Measurements from ENCODE around the gene TYMS. TPM values are rescaled to one million over a fixed set of nuclear protein-coding genes. Genes with fewer than 3 reads are reported as not detected.

TYMS gene
- total and polyA plus RNA-seq, 9 of the 15 experiments (the other 6 are each of a cell fraction or from before 2014, with no cell fraction given): 69.1 to 409 (median 175) TPM

GRCh38 chr18:677951-678381 is 20.5 kb downstream of the TYMS start (continued):
- TF ChIP-seq, protein P1, sequence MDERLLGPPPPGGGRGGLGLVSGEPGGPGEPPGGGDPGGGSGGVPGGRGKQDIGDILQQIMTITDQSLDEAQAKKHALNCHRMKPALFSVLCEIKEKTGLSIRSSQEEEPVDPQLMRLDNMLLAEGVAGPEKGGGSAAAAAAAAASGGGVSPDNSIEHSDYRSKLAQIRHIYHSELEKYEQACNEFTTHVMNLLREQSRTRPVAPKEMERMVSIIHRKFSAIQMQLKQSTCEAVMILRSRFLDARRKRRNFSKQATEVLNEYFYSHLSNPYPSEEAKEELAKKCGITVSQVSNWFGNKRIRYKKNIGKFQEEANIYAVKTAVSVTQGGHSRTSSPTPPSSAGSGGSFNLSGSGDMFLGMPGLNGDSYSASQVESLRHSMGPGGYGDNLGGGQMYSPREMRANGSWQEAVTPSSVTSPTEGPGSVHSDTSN (CRISPR knock-in tag; IDR thresholded peaks at IDR 0.05; ENCODE audit: low read depth): 0 out of 2 replicates have a peak, but pooled peaks have one; percentile 18
- TF ChIP-seq, protein P1 (tag; conservative IDR thresholded peaks at IDR 0.05; ENCODE audit: low read depth): peak; percentile 88
- no peak for TF ChIP-seq ZNF184 (CRISPR knock-in tag; IDR thresholded peaks at IDR 0.05)
- no peak for TF ChIP-seq ZNF764 (CRISPR knock-in tag; IDR thresholded peaks at IDR 0.05; ENCODE audit: low read depth)
- TF ChIP-seq IRF2 (CRISPR knock-in tag; IDR thresholded peaks at IDR 0.05): no peak
- 0 out of 2 replicates have a peak, but pooled peaks have one; percentile 36 for TF ChIP-seq POLR2A (conservative IDR thresholded peaks at IDR 0.05)
- TF ChIP-seq RBFOX2 (IDR thresholded peaks at IDR 0.05; ENCODE audit: low read depth, low read length): no peak
- no peak for TF ChIP-seq PYGO2 (tag; IDR thresholded peaks at IDR 0.05)
- TF ChIP-seq E2F6 (IDR thresholded peaks at IDR 0.05; ENCODE audit: borderline replicate concordance in 1 of 2, extremely low read depth in 1 of 2, insufficient read depth in 1 of 2, insufficient read length in 1 of 2, low read depth in 1 of 2, low read length in 1 of 2, poor library complexity in 1 of 2, severe bottlenecking in 1 of 2): peak in 1 of 2 experiments; percentile 21
- no peak for TF ChIP-seq NBN (IDR thresholded peaks at IDR 0.05; ENCODE audit: low read depth)
- TF ChIP-seq ZFP1 (CRISPR knock-in tag; IDR thresholded peaks at IDR 0.05): no peak
- TF ChIP-seq NR2C2 (CRISPR knock-in tag; IDR thresholded peaks at IDR 0.05): no peak
- TF ChIP-seq NR2C2 (tag; IDR thresholded peaks at IDR 0.05): no peak
- TF ChIP-seq TAF9B (IDR thresholded peaks at IDR 0.05; ENCODE audit: partially characterized antibody): no peak
- TF ChIP-seq, protein P2, sequence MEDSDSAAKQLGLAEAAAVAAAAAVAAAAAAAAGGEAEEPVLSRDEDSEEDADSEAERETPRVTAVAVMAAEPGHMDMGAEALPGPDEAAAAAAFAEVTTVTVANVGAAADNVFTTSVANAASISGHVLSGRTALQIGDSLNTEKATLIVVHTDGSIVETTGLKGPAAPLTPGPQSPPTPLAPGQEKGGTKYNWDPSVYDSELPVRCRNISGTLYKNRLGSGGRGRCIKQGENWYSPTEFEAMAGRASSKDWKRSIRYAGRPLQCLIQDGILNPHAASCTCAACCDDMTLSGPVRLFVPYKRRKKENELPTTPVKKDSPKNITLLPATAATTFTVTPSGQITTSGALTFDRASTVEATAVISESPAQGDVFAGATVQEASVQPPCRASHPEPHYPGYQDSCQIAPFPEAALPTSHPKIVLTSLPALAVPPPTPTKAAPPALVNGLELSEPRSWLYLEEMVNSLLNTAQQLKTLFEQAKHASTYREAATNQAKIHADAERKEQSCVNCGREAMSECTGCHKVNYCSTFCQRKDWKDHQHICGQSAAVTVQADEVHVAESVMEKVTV (CRISPR knock-in tag; IDR thresholded peaks at IDR 0.05): no peak
- TF ChIP-seq TCF3 (CRISPR knock-in tag; IDR thresholded peaks at IDR 0.05): peak; percentile 42; the same call in 1 of the 2 replicates
